WTC11 (cell line): ENCODE data around the gene TMEM174. TPM values are rescaled to one million over a fixed set of nuclear protein-coding genes. Genes with fewer than 3 reads are reported as not detected.

Experiments
- ATAC-seq: fragments of 200-7000 bp; cut with Tn5 transposase; 2 replicates; pipeline ENCODE4 v1.10.0; 2021; ENCODE audit warnings: mild to moderate bottlenecking, moderate library complexity
- CTCF ChIA-PET: fragments of 300-600 bp; sonication (Branson Sonifier 250); formaldehyde crosslinking; loops from one replicate; lab custom pipeline; 2021; ENCODE audit warnings: antibody characterized with exemption; lab: Charles Lee
- POLR2A ChIA-PET: fragments of 350-600 bp; sonication (Branson Sonifier 250); formaldehyde crosslinking; loops from one replicate; lab custom pipeline; 2021; ENCODE audit warnings: antibody characterized with exemption; lab: Charles Lee
- DNase-seq: peaks from one replicate; pipeline ENCODE4 v3.0.0; 2021; ENCODE audit warnings: low spot score
- H3K27ac Mint-ChIP-seq: 2 replicates; pipeline ENCODE4 v1.8.0; 2021; ENCODE audit warnings: mixed read lengths
- H3K27me3 Mint-ChIP-seq: 2 replicates; pipeline ENCODE4 v1.8.0; 2021; ENCODE audit warnings: low read depth, mild to moderate bottlenecking, moderate library complexity, mixed read lengths
- H3K36me3 Mint-ChIP-seq: 2 replicates; pipeline ENCODE4 v1.8.0; 2021; ENCODE audit warnings: mixed read lengths
- H3K4me1 Mint-ChIP-seq: 2 replicates; pipeline ENCODE4 v1.8.0; 2022; ENCODE audit warnings: mixed read lengths
- H3K4me3 Mint-ChIP-seq: 2 replicates; pipeline ENCODE4 v1.8.0; 2021; ENCODE audit warnings: mild to moderate bottlenecking, moderate library complexity, mixed read lengths
- H3K9me3 Mint-ChIP-seq: 2 replicates; pipeline ENCODE4 v1.8.0; 2021; ENCODE audit warnings: mixed read lengths
- AFF4 ChIP-seq: sonication (generic); formaldehyde crosslinking; IDR thresholded peaks from 2 replicates; pipeline ENCODE4 v1.8.1; 2023; ENCODE audit warnings: mild to moderate bottlenecking, missing genetic modification reagents, borderline replicate concordance
- ATF6 ChIP-seq: sonication (generic); formaldehyde crosslinking; IDR thresholded peaks from 2 replicates; pipeline ENCODE4 v1.8.1; 2023; ENCODE audit warnings: mild to moderate bottlenecking, missing genetic modification reagents
- CREM ChIP-seq: sonication (generic); formaldehyde crosslinking; IDR thresholded peaks from 2 replicates; pipeline ENCODE4 v1.8.1; 2022; ENCODE audit warnings: mild to moderate bottlenecking, missing genetic modification reagents, moderate library complexity
- E2F1 ChIP-seq: sonication (generic); formaldehyde crosslinking; IDR thresholded peaks from 2 replicates; pipeline ENCODE4 v1.8.0; 2022; ENCODE audit warnings: mild to moderate bottlenecking, missing genetic modification reagents
- FOXP1 ChIP-seq: sonication (generic); formaldehyde crosslinking; IDR thresholded peaks from 2 replicates; pipeline ENCODE4 v1.8.0; 2022; ENCODE audit warnings: missing genetic modification reagents, mild to moderate bottlenecking, moderate library complexity, borderline replicate concordance
- FOXP4 ChIP-seq: sonication (generic); formaldehyde crosslinking; IDR thresholded peaks from 2 replicates; pipeline ENCODE4 v1.8.0; 2022; ENCODE audit warnings: mild to moderate bottlenecking, missing genetic modification reagents
- MAX ChIP-seq: sonication (generic); formaldehyde crosslinking; IDR thresholded peaks from 2 replicates; pipeline ENCODE4 v1.8.0; 2022; ENCODE audit warnings: mild to moderate bottlenecking, missing genetic modification reagents
- PRDM15 ChIP-seq: sonication (generic); formaldehyde crosslinking; IDR thresholded peaks from 2 replicates; pipeline ENCODE4 v1.8.0; 2022; ENCODE audit warnings: missing genetic modification reagents
- PREB ChIP-seq: sonication (generic); formaldehyde crosslinking; IDR thresholded peaks from 2 replicates; pipeline ENCODE4 v1.8.1; 2022; ENCODE audit warnings: mild to moderate bottlenecking, missing genetic modification reagents, moderate library complexity, borderline replicate concordance
- STAT6 ChIP-seq: sonication (generic); formaldehyde crosslinking; conservative IDR thresholded peaks from 2 replicates; pipeline ENCODE4 v1.8.1; 2023; ENCODE audit warnings: mild to moderate bottlenecking, low read depth, missing genetic modification reagents, moderate library complexity
- TEAD4 ChIP-seq: sonication (generic); formaldehyde crosslinking; IDR thresholded peaks from 2 replicates; pipeline ENCODE4 v1.8.0; 2022; ENCODE audit warnings: mild to moderate bottlenecking, missing genetic modification reagents
- ZBTB21 ChIP-seq: sonication (generic); formaldehyde crosslinking; IDR thresholded peaks from 2 replicates; pipeline ENCODE4 v1.8.1; 2023; ENCODE audit warnings: mild to moderate bottlenecking, missing genetic modification reagents, borderline replicate concordance
- ZNF138 ChIP-seq: sonication (generic); formaldehyde crosslinking; conservative IDR thresholded peaks from 2 replicates; pipeline ENCODE4 v1.8.1; 2022; ENCODE audit warnings: mild to moderate bottlenecking, moderate library complexity, missing genetic modification reagents
- ZNF396 ChIP-seq: fragments of 250-450 bp; sonication (Bioruptor Pico); IDR thresholded peaks from 2 replicates; pipeline ENCODE4 v1.8.0; 2021; ENCODE audit warnings: mild to moderate bottlenecking, moderate library complexity, borderline replicate concordance
- total RNA-seq: library from RNA; stranded (reverse); gene quantifications from 3 replicates; pipeline ENCODE4 v1.2.3, GENCODE V29; 2021

The TMEM174 gene
- total RNA-seq, 1 experiment from 2014 or later: not detected

GRCh38 chr5:73154208-73155006 lies 18.6 kb upstream of the TMEM174 start (continued):
- no peak for TF ChIP-seq AFF4 (CRISPR knock-in tag)
- no peak for TF ChIP-seq ZNF138
- no peak for TF ChIP-seq TEAD4

- peaks cover 14% of the 10 kb centered on the region for H3K4me1 Mint-ChIP-seq
- POLR2A ChIA-PET: no interaction called here
- H3K27ac Mint-ChIP-seq: no peak overlapping the region
- CTCF ChIA-PET: interaction anchor here (1.0 to 2.0 kb wide), 2 partner anchors 15 to 46 kb away, joined by 3 to 8 read pairs; no protein-coding TSS in a partner anchor
- H3K36me3 Mint-ChIP-seq: no peaks in the 10 kb centered on the region
- no peak overlapping the region for H3K4me3 Mint-ChIP-seq
- ATAC-seq (no peak), DNase-seq (no peak)
- no peaks in the 10 kb centered on the region for H3K27me3 Mint-ChIP-seq
- no peaks in the 10 kb centered on the region for H3K9me3 Mint-ChIP-seq
- TF ChIP-seq MAX (CRISPR knock-in tag) (no peak), STAT6 (CRISPR knock-in tag) (no peak), ZNF396 (CRISPR knock-in tag) (no peak), PRDM15 (CRISPR knock-in tag) (no peak), CREM (CRISPR knock-in tag) (no peak), FOXP1 (CRISPR knock-in tag) (no peak), FOXP4 (CRISPR knock-in tag) (no peak), ATF6 (CRISPR knock-in tag) (no peak), E2F1 (no peak), ZBTB21 (CRISPR knock-in tag) (no peak), PREB (no peak)
Observed at GRCh38 chr5:73155271-73156222, 17.4 kb upstream of the TMEM174 start.
